Measurements from ENCODE around the gene BARX1. TPM values are rescaled to one million over a fixed set of nuclear protein-coding genes. Genes with fewer than 3 reads are reported as not detected.

Gene BARX1
- total and polyA plus RNA-seq, 4 donors: 0.23 to 0.27 TPM; not detected in 2

DNA sequence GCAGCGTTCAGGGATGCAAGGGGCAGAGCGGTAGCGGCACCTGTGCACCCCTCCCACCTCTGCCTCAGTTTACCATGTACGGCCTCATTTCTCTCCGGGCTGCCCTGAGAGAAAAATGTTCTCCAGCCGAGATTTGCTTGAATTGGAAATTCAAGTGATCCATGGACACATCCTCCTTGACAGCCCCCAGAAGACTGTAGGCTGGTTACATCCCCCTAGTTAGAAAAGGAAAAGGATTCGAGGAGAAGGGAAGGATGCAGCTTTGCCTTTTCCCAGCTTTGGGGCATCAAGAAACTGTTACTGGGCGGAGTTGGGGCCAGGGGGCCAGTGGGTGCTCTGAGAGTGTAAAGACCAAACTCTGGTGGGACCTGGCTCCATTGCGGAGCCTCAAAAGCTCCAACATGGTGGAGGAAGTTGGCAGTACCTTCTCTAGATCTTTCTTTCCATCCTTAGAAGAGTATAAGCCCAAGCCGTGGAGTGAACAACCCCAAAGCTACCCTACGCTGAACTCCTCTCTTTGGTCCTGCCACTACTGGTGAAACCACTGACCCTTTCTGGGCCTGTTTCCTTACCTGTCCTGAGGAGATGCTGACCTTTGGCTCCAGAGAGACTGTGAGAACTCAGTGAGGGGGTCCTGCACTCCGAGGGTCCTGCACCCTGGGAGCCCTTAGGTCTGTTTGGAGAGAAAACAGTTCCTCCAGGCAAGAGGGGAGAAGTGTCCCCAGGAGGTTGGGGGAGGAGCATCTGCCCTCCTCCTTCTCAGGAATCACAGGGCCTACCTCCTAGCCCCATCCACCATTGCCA lies 1.0 kb upstream of the BARX1 start:
- Histone ChIP-seq H3K27ac (ENCODE audit: low read depth in 1 of 2, low read length in 2 of 2) (no peak overlapping the region), H3K9me3 (ENCODE audit: control insufficient read depth, low read length) (no peaks in the 10 kb centered on the region), H3K27me3 (ENCODE audit: control insufficient read depth in 1 of 2, insufficient read depth in 2 of 2, low read length in 1 of 2) (no peaks in the 10 kb centered on the region), H3K4me3 (ENCODE audit: low read length in 2 of 2) (peak overlapping the region in 1 of 2 donors; percentile 17), H3K36me3 (ENCODE audit: control insufficient read depth in 1 of 2, insufficient read depth in 2 of 2, low read length in 1 of 2) (no peaks in the 10 kb centered on the region), H3K4me1 (ENCODE audit: control insufficient read depth in 1 of 2, insufficient read depth in 2 of 2, low read length in 2 of 2) (no peaks in the 10 kb centered on the region)
- WGBS, 2 donors: 57 to 58% methylated on average over 12 of the region's 12 CpGs
- peak in 1 of 2 donors; percentile 28 for DNase-seq
- intact Hi-C loops (cut with DNase I): no loop called here
- ATAC-seq (ENCODE audit: low FRiP score): no peak

DNA sequence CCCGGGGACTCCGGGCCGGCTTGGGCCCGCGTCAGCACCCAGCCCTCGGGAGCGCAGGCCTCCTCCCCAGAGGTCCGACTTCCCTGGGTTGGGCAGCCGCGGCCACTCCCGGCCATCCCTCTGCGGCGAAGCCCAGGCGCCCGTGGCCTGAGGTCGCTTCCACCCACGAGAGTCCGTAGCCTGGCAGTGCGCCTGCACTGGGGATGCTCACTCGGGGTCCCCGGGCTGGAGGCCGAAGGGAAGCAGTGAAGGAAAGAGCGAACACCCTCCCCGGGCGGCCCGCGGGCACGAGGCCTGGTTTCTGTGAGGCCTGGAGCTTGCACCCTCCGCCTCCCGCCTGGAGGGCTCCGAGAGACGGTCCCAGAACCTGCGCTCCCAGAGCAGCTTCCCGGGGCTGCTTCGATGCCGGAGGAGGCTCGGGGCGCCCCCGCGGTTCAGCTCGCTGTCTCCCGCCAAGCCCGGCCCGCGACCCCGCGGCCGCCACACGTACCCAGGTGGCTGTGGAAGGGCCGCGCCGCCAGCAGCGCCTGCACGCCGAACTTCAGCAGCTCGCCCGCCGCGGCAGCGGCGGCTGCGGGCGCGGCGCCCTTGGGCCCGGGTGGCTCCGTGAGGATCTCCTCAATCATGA lies 607 bp downstream of the BARX1 start:
- DNase-seq: peak in 1 of 2 donors; percentile 75

GRCh38 chr9:93953496-93954433 lies 1.4 kb downstream of the BARX1 start:
- intact Hi-C loops (cut with DNase I): no loop called here
- Histone ChIP-seq H3K9me3 (ENCODE audit: control insufficient read depth, low read length) (peaks cover 1% of the 10 kb centered on the region), H3K36me3 (ENCODE audit: control insufficient read depth in 1 of 2, insufficient read depth in 2 of 2, low read length in 1 of 2) (no peaks in the 10 kb centered on the region), H3K27ac (ENCODE audit: low read depth in 1 of 2, low read length in 2 of 2) (no peak overlapping the region), H3K27me3 (ENCODE audit: control insufficient read depth in 1 of 2, insufficient read depth in 2 of 2, low read length in 1 of 2) (no peaks in the 10 kb centered on the region), H3K4me3 (ENCODE audit: low read length in 2 of 2) (no peak overlapping the region), H3K4me1 (ENCODE audit: control insufficient read depth in 1 of 2, insufficient read depth in 2 of 2, low read length in 2 of 2) (no peaks in the 10 kb centered on the region)
- WGBS, 2 donors: 65 to 66% methylated on average over 49 of the region's 49 CpGs
- DNase-seq (peak in 1 of 2 donors; percentile 72), ATAC-seq (ENCODE audit: low FRiP score) (no peak)

More for the DNA sequence above, 607 bp downstream of the BARX1 start:
- H3K4me3 ChIP-seq (ENCODE audit: low read length in 2 of 2): peak overlapping the region in 1 of 2 donors; percentile 17
- ATAC-seq (ENCODE audit: low FRiP score): no peak
- no peaks in the 10 kb centered on the region for H3K4me1 ChIP-seq (ENCODE audit: control insufficient read depth in 1 of 2, insufficient read depth in 2 of 2, low read length in 2 of 2)
- no peak overlapping the region for H3K27ac ChIP-seq (ENCODE audit: low read depth in 1 of 2, low read length in 2 of 2)
- intact Hi-C loops (cut with DNase I): no loop called here
- peaks cover 1% of the 10 kb centered on the region for H3K9me3 ChIP-seq (ENCODE audit: control insufficient read depth, low read length)
- H3K36me3 ChIP-seq (ENCODE audit: control insufficient read depth in 1 of 2, insufficient read depth in 2 of 2, low read length in 1 of 2): no peaks in the 10 kb centered on the region
- H3K27me3 ChIP-seq (ENCODE audit: control insufficient read depth in 1 of 2, insufficient read depth in 2 of 2, low read length in 1 of 2): no peaks in the 10 kb centered on the region
- WGBS, 2 donors: 18 to 20% methylated on average over 62 to 67 of the region's 67 CpGs

DNA sequence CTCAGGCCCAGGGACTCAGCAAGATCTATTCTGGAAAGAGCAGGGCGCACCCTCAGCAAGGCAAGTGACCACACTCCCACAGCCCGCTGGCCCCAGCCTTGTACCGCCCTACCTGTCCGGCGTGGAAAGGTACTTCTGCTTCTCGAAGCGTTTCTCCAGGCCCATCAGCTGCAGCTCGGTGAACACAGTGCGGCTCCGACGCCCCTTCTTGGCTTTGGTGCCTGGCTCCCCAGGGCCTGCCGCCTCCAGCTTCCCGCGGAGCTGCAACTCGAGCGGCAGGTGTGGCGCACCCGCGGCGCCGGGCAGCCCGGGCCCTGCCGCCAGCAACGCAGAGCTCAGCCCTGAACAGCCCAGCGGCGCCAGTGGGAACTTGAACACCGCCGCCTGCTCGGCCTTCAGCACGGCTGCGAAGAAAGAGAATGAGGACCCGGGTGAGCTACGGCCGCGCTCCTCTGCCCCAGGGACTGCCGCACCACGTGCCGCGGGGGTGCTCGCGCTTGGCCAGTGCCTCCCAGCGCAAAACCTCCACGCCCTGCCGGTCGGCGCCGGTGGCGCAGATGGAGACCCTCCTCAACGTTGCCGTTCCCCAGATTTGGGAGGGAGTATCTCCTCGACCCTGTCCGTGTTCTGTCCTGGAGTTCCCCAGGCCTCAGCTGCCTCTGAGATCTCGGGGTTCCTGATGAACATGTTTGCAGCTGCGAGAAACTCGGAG lies 2.2 kb downstream of the BARX1 start:
- no peak for ATAC-seq (ENCODE audit: low FRiP score)
- no peak overlapping the region for H3K27ac ChIP-seq (ENCODE audit: low read depth in 1 of 2, low read length in 2 of 2)
- intact Hi-C loops (cut with DNase I): no loop called here
- no peak overlapping the region for H3K4me3 ChIP-seq (ENCODE audit: low read length in 2 of 2)
- no peaks in the 10 kb centered on the region for H3K36me3 ChIP-seq (ENCODE audit: control insufficient read depth in 1 of 2, insufficient read depth in 2 of 2, low read length in 1 of 2)
- no peaks in the 10 kb centered on the region for H3K27me3 ChIP-seq (ENCODE audit: control insufficient read depth in 1 of 2, insufficient read depth in 2 of 2, low read length in 1 of 2)
- no peaks in the 10 kb centered on the region for H3K4me1 ChIP-seq (ENCODE audit: control insufficient read depth in 1 of 2, insufficient read depth in 2 of 2, low read length in 2 of 2)
- peaks cover 1% of the 10 kb centered on the region for H3K9me3 ChIP-seq (ENCODE audit: control insufficient read depth, low read length)
- no peak for DNase-seq
- 6% methylated on average over 50 to 55 of the region's 55 CpGs for WGBS, 2 donors

GRCh38 chr9:93952119-93952783 lies 2.9 kb downstream of the BARX1 start:
- 6 to 7% methylated on average over 39 of the region's 39 CpGs for WGBS, 2 donors
- Histone ChIP-seq H3K4me1 (ENCODE audit: control insufficient read depth in 1 of 2, insufficient read depth in 2 of 2, low read length in 2 of 2) (no peaks in the 10 kb centered on the region), H3K4me3 (ENCODE audit: low read length in 2 of 2) (no peak overlapping the region), H3K27ac (ENCODE audit: low read depth in 1 of 2, low read length in 2 of 2) (no peak overlapping the region), H3K27me3 (ENCODE audit: control insufficient read depth in 1 of 2, insufficient read depth in 2 of 2, low read length in 1 of 2) (no peaks in the 10 kb centered on the region), H3K9me3 (ENCODE audit: control insufficient read depth, low read length) (peaks cover 1% of the 10 kb centered on the region), H3K36me3 (ENCODE audit: control insufficient read depth in 1 of 2, insufficient read depth in 2 of 2, low read length in 1 of 2) (no peaks in the 10 kb centered on the region)
- intact Hi-C loops (cut with DNase I): no loop called here
- DNase-seq: no peak
- no peak for ATAC-seq (ENCODE audit: low FRiP score)

- Histone ChIP-seq H3K27ac (ENCODE audit: low read depth in 1 of 2, low read length in 2 of 2) (no peak overlapping the region), H3K9me3 (ENCODE audit: control insufficient read depth, low read length) (peaks cover 1% of the 10 kb centered on the region), H3K36me3 (ENCODE audit: control insufficient read depth in 1 of 2, insufficient read depth in 2 of 2, low read length in 1 of 2) (no peaks in the 10 kb centered on the region), H3K4me3 (ENCODE audit: low read length in 2 of 2) (peak overlapping the region; percentile 18 to 43), H3K27me3 (ENCODE audit: control insufficient read depth in 1 of 2, insufficient read depth in 2 of 2, low read length in 1 of 2) (no peaks in the 10 kb centered on the region), H3K4me1 (ENCODE audit: control insufficient read depth in 1 of 2, insufficient read depth in 2 of 2, low read length in 2 of 2) (no peaks in the 10 kb centered on the region)
- DNase-seq (no peak), ATAC-seq (ENCODE audit: low FRiP score) (no peak)
- WGBS, 2 donors: 1 to 3% methylated on average over 35 to 39 of the region's 39 CpGs
- intact Hi-C loops (cut with DNase I): no loop called here
These were observed 3.5 kb downstream of the BARX1 start for GRCh38 chr9:93951655-93952118.

GRCh38 chr9:93950619-93951601 lies 4.2 kb downstream of the BARX1 start:
- intact Hi-C loops (cut with DNase I): no loop called here
- H3K27me3 ChIP-seq (ENCODE audit: control insufficient read depth in 1 of 2, insufficient read depth in 2 of 2, low read length in 1 of 2): no peaks in the 10 kb centered on the region
- peak in 1 of 2 donors; percentile 30 for DNase-seq

More at GRCh38 chr9:93950619-93951601, 4.2 kb downstream of the BARX1 start:
- H3K9me3 ChIP-seq (ENCODE audit: control insufficient read depth, low read length): peaks cover 1% of the 10 kb centered on the region
- WGBS, 2 donors: 4 to 6% methylated on average over 46 to 47 of the region's 47 CpGs
- H3K4me1 ChIP-seq (ENCODE audit: control insufficient read depth in 1 of 2, insufficient read depth in 2 of 2, low read length in 2 of 2): no peaks in the 10 kb centered on the region
- H3K4me3 ChIP-seq (ENCODE audit: low read length in 2 of 2): peak overlapping the region; percentile 18 to 43
- H3K27ac ChIP-seq (ENCODE audit: low read depth in 1 of 2, low read length in 2 of 2): no peak overlapping the region
- no peaks in the 10 kb centered on the region for H3K36me3 ChIP-seq (ENCODE audit: control insufficient read depth in 1 of 2, insufficient read depth in 2 of 2, low read length in 1 of 2)
- peak; percentile 12 for ATAC-seq (ENCODE audit: low FRiP score)

Data from aorta (tissue), 5 donors.